ENCODE results near the gene MAP4K4. TPM values are rescaled to one million over a fixed set of nuclear protein-coding genes. Genes with fewer than 3 reads are reported as not detected.
A peak's percentile ranks its signal among the peaks of the same experiment; 100 is the strongest.

MAP4K4 gene
- total RNA-seq, 4 donors from 2014 or later, result 33.8 to 47.3 (median 35.7) TPM

DNA sequence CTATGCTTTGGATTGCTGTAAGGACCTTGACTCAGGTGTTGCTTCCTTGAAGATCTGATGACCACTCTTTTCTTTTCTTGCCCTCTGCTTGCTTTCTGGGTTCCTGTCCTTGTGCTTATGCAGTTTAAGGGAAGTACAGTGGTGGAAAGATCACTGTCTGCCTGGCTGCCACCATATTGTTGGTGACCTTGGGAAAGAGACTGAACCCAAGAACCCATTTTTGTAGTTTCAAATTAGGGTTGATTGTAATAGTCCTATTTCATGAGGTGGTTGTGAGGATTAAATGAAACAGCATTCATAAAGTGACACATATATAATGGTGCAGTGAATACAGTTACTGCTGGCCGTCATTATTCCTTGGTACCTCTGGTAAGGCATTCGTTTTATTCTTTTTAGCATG, 41.1 kb downstream of the MAP4K4 start:
- Histone ChIP-seq H3K27me3 (no peaks in the 10 kb centered on the region), H3K36me3 (no peaks in the 10 kb centered on the region), H3K9me3 (no peaks in the 10 kb centered on the region), H3K4me1 (peaks cover 23 to 45% of the 10 kb centered on the region in 2 donors), H3K27ac (no peak overlapping the region), H3K4me3 (replicated peaks in 1 of 3) (no peak overlapping the region)
- 93 to 97% methylated on average over 2 of the region's 2 CpGs for WGBS, 2 donors
- no peak for DNase-seq
- intact Hi-C loops (cut with DNase I), result no loop called here
- TF ChIP-seq CTCF (IDR thresholded peaks at IDR 0.05) (no peak), POLR2A (IDR thresholded peaks at IDR 0.05) (no peak)

GRCh38 chr2:101740555-101740964, 43.1 kb downstream of the MAP4K4 start:
- Histone ChIP-seq H3K9me3 (no peaks in the 10 kb centered on the region), H3K4me3 (replicated peaks in 1 of 3) (no peak overlapping the region), H3K4me1 (peaks cover 23 to 41% of the 10 kb centered on the region in 2 donors), H3K27ac (no peak overlapping the region), H3K36me3 (no peaks in the 10 kb centered on the region), H3K27me3 (no peaks in the 10 kb centered on the region)
- DNase-seq, result no peak
- intact Hi-C loops (cut with DNase I), result no loop called here
- TF ChIP-seq CTCF (IDR thresholded peaks at IDR 0.05), result no peak
- whole genome bisulfite sequencing, 2 donors, result 71 to 76% methylated on average over 1 of the region's 1 CpG

DNA sequence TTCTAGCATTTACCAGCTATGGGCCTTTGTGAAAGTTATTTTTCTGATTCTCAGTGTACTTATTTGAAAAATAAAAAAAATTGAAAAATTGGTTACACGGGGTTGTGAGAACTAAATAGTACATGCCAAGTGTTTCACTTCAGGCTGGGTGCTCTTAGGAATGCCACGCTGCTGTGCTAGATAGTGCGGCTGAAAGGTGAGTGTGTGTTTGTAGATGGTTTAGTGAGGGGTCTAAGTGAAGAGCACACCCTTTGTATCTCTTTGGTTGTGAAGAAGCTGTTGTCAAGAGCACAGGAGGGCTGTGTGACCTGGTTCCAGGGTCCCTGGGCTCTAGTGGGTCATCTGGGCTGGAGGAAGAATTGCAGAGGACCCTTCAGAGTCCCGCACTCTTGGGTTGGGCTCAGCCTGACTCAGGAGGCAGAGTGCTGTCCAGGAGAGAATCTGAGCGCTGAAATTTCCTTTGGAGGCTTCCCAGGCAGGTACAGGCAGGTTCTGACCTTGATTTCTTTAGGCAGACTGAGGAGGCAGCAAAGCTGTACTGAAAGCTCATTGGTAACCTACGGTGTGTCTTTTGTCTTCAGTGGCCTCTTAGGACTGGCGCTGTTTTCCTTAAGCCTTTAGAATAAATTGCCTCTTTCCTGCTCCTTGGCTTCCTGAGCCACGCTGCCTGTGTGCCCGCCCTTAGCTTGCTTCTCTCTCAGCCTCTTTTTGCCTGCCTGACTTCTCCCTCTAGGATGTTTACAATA, 44.4 kb downstream of the MAP4K4 start:
- H3K9me3 ChIP-seq, result no peaks in the 10 kb centered on the region
- H3K27ac ChIP-seq, result peak overlapping the region in 2 of 3 donors; percentile 23 to 27
- no peaks in the 10 kb centered on the region for H3K36me3 ChIP-seq
- no peak overlapping the region for H3K4me3 ChIP-seq (replicated peaks in 1 of 3)
- intact Hi-C loops (cut with DNase I), result no loop called here
- peak in 1 of 2 donors; percentile 17 for DNase-seq
- no peak for TF ChIP-seq POLR2A (IDR thresholded peaks at IDR 0.05)
- no peak for TF ChIP-seq CTCF (IDR thresholded peaks at IDR 0.05)
- H3K4me1 ChIP-seq, result peaks cover 18 to 40% of the 10 kb centered on the region in 2 donors
- 39 to 47% methylated on average over 9 of the region's 9 CpGs for WGBS, 2 donors
- H3K27me3 ChIP-seq, result no peaks in the 10 kb centered on the region

DNA sequence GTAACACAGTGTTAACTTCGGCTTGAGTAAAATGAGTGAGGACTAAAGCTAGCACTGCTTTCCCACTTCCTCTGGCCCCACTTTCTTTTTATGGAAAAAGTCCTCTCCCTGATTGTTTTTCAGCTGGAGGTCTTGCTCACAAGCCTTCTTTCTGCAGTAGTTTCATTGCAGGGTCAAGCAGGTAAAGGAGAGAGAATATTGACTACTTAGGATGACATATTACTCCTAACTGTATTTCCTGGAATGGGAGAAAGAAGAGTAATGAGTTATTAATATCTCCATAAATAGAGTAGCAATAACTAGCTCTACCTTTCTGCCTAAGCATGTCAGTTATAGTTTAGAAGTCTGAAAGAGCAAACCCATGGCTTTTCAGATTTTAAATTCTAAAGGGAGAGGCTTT, 45.0 kb downstream of the MAP4K4 start:
- H3K4me1 ChIP-seq, result peaks cover 18 to 41% of the 10 kb centered on the region in 2 donors
- peak overlapping the region in 2 of 3 donors; percentile 23 to 27 for H3K27ac ChIP-seq
- H3K36me3 ChIP-seq, result no peaks in the 10 kb centered on the region
- H3K9me3 ChIP-seq, result no peaks in the 10 kb centered on the region
- H3K27me3 ChIP-seq, result no peaks in the 10 kb centered on the region
- 26 to 36% methylated on average over 1 of the region's 1 CpG for WGBS, 2 donors
- TF ChIP-seq POLR2A (IDR thresholded peaks at IDR 0.05) (no peak), CTCF (IDR thresholded peaks at IDR 0.05) (no peak)
- no peak overlapping the region for H3K4me3 ChIP-seq (replicated peaks in 1 of 3)
- no peak for DNase-seq
- intact Hi-C loops (cut with DNase I), result no loop called here

DNA sequence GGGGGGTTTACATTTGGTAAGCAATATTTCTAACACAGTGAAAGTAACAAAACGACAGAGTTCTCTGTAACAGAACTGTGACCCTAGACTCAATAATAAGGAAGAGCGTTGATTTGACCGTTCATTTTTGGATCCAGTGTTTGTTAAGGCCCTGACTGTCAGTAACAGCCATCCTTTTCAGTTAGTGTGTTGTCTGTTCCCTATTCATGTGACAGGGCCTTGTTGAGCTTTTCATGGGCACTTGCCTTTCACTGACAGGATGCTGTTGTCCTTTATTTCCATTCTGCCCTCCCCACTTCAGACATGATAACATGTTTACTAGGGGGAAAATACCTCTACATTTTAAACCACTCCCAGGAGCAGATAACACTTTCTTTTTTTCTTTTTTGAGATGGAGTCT, 45.8 kb downstream of the MAP4K4 start:
- intact Hi-C loops (cut with DNase I), result no loop called here
- Histone ChIP-seq H3K27me3 (no peaks in the 10 kb centered on the region), H3K27ac (no peak overlapping the region), H3K9me3 (no peaks in the 10 kb centered on the region), H3K36me3 (no peaks in the 10 kb centered on the region), H3K4me1 (peaks cover 18 to 35% of the 10 kb centered on the region in 2 donors), H3K4me3 (replicated peaks in 1 of 3) (no peak overlapping the region)
- no peak for DNase-seq
- no peak for TF ChIP-seq CTCF (IDR thresholded peaks at IDR 0.05)
- no peak for TF ChIP-seq POLR2A (IDR thresholded peaks at IDR 0.05)
- 79 to 84% methylated on average over 3 of the region's 3 CpGs for WGBS, 2 donors

Measured in thyroid gland (tissue), 4 donors.